Pancreas (tissue), 10 donors: Measurements from ENCODE around the gene SPATS2L. TPM values are rescaled to one million over a fixed set of nuclear protein-coding genes. Genes with fewer than 3 reads are reported as not detected.

ENCODE experiments used
- ATAC-seq, 4 donors: fragments of 200-7000 bp; cut with Tn5 transposase; one replicate each; pipeline versions ENCODE4 v1.8.0 to v1.9.1; 2020; ENCODE audit warnings: mild to moderate bottlenecking in 4 of 4, moderate library complexity in 4 of 4
- DNase-seq, 6 donors: peaks; one replicate each; pipeline ENCODE4 v3.0.0-alpha.2; 2020
- FAIRE-seq: peaks from 2 replicates; lab custom pipeline; 2012; peaks lifted over from hg19 to GRCh38; lab: Jason Lieb, UNC
- H3K27ac ChIP-seq, 4 donors: fragments of 200-600 bp; sonication (generic); 1 replicate in 3 of 4; 2 replicates in 1 of 4; pipeline versions ENCODE4 v1.5.0 to v1.8.0; 2020
- H3K27me3 ChIP-seq, 4 donors: fragments of 200-600 bp; one replicate each; pipeline ENCODE4 v1.8.0; 2021
- H3K36me3 ChIP-seq, 3 donors: fragments of 200-600 bp; sonication (generic) in 1 of 3; one replicate each; pipeline versions ENCODE4 v1.5.0 to v1.8.0; 2020 to 2021
- H3K4me1 ChIP-seq, 3 donors: fragments of 200-600 bp; one replicate each; pipeline ENCODE4 v1.8.0; 2021
- H3K4me3 ChIP-seq, 4 donors: fragments of 200-600 bp; sonication (generic) in 2 of 4; one replicate each; pipeline versions ENCODE4 v1.5.0 to v1.8.0; 2020 to 2021
- H3K9me3 ChIP-seq, 4 donors: fragments of 200-600 bp; one replicate each; pipeline ENCODE4 v1.8.0; 2021
- CTCF ChIP-seq, 4 donors: fragments of 200-600 bp; sonication (generic) in 3 of 4; IDR thresholded peaks; one replicate each; pipeline versions ENCODE4 v1.5.0 to v1.8.0; 2021; ENCODE audit warnings: antibody characterized with exemption in 4 of 4
- WGBS, 2 donors: extraction: QIAGEN DNeasy Blood & Tissue Kit; methylation state at CpG; one replicate each; pipeline ENCODE4 v1.1.7; 2013; 5-methylcytosine and 5-hydroxymethylcytosine counted together
- intact Hi-C, 3 donors: fragments of 100-400 bp; cut with DNase I; formaldehyde crosslinking; loops; one replicate each; pipeline versions ENCODE4 v1.11.1 to v1.14.2; 2022
- polyA plus RNA-seq, 2 donors: library from polyadenylated mRNA; stranded (reverse); fragments of 200-250 nt; gene quantifications; one replicate each; pipeline ENCODE4 v1.2.3, GENCODE V29; 2013
- total RNA-seq, 6 donors: library from RNA; stranded (reverse); fragmentation: NEBNext Ultra II Directional in 4 of 6; extraction: Animal tissue kit (Norgen Biotek cat#: 25700) in 4 of 6; gene quantifications; one replicate each; pipeline versions ENCODE4 v1.2.1 to v1.2.4, GENCODE V29; 2021 to 2023
- donor health status: healthy with polysubstance abuse.
- donor health status: DM: no; HTN: no; CAD: no; lungs with moderate emphysema.
- donor health status: DM: no; HTN: no; CAD: no.
- donor health status: control.
- donor health status: control.
- donor health status: Bipolar disorder and iron deficiency.
- donor health status: DM: yes; HTN: yes; CAD: no.
- donor health status: DM: no; HTN: no; CAD: no.
- donor health status: DM: no; HTN: no; CAD: no.
- donor health status: DM: yes; HTN: yes; CAD: no.

SPATS2L gene
- total and polyA plus RNA-seq, 8 donors, result 28.8 to 87.0 (median 40.8) TPM

DNA sequence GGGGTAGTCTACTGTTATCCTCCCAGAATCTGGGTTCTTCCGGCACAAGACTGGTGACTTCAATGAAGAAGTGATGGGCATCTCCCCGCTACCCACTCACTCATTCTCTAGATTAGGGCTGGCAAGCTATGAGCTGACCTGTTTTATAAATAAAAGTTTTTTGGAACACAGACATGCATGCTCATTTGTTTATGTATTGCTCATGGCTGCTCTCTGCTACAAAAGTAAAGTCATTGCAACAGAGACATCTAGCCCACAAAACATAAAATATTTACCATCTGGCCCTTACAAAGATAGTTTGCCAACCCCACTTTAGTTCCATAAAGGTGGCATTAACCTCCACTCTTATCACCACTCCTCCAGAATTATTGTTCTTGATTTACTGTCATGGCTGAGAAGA lies 39.1 kb upstream of the SPATS2L start:
- no peak for DNase-seq
- no peaks in the 10 kb centered on the region for H3K36me3 ChIP-seq
- no peak for FAIRE-seq
- H3K4me3 ChIP-seq, result no peak overlapping the region
- 90 to 98% methylated on average over 2 of the region's 2 CpGs for WGBS, 2 donors
- TF ChIP-seq CTCF (IDR thresholded peaks at IDR 0.05), result no peak
- no peaks in the 10 kb centered on the region for H3K9me3 ChIP-seq
- intact Hi-C loops, result no loop called here
- no peak for ATAC-seq
- no peaks in the 10 kb centered on the region for H3K27me3 ChIP-seq
- H3K27ac ChIP-seq, result no peak overlapping the region
- no peaks in the 10 kb centered on the region for H3K4me1 ChIP-seq

DNA sequence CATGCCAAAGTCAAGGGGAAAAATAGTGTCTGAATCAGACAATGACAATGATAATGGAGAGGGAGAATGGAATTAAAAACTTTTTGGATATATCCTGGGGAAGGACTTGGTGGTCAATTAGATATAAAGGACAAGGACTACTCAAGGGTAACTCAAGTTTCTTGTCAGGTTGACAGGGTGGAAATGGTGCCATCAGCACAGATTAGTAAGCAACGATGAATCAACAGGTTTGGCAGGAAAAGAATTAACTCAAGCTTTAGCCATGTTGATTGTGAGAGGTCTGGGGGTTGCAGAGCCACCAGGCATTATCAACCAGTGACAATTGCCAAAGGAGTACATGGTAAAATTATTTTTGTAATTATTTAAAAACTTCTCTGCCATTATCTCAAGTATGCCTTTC lies 35.8 kb upstream of the SPATS2L start:
- Histone ChIP-seq H3K36me3 (no peaks in the 10 kb centered on the region), H3K9me3 (no peaks in the 10 kb centered on the region), H3K4me3 (no peak overlapping the region), H3K27ac (no peak overlapping the region), H3K27me3 (no peaks in the 10 kb centered on the region), H3K4me1 (no peaks in the 10 kb centered on the region)
- WGBS, 2 donors, result 55 to 67% methylated on average over 1 of the region's 1 CpG
- intact Hi-C loops, result no loop called here
- DNase-seq (no peak), FAIRE-seq (no peak), ATAC-seq (no peak)
- no peak for TF ChIP-seq CTCF (IDR thresholded peaks at IDR 0.05)

DNA sequence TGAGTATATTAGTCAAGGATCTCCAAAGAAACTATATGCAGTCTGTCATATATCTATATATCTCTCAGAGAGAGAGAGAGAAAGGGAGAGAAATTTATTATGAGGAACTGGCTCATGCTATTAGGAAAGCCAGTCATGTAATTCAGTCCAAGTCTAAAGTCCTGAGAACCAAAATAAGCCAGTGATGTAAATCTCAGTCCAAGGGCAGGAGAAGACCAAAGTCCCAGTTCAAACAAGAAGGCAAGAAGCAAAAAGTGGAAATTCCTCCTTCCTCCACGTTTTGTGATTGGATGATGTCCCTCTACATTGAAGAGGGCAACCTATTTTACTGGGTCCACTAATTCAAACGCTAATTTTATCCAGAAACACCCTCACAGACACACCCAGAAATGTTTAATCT lies 34.2 kb upstream of the SPATS2L start:
- no peak for FAIRE-seq
- intact Hi-C loops, result no loop called here
- no peaks in the 10 kb centered on the region for H3K9me3 ChIP-seq
- no peaks in the 10 kb centered on the region for H3K36me3 ChIP-seq
- ATAC-seq, result no peak
- no peak overlapping the region for H3K4me3 ChIP-seq
- no peaks in the 10 kb centered on the region for H3K27me3 ChIP-seq
- no peaks in the 10 kb centered on the region for H3K4me1 ChIP-seq
- 69 to 73% methylated on average over 2 of the region's 2 CpGs for WGBS, 2 donors
- TF ChIP-seq CTCF (IDR thresholded peaks at IDR 0.05), result no peak
- no peak overlapping the region for H3K27ac ChIP-seq
- no peak for DNase-seq

DNA sequence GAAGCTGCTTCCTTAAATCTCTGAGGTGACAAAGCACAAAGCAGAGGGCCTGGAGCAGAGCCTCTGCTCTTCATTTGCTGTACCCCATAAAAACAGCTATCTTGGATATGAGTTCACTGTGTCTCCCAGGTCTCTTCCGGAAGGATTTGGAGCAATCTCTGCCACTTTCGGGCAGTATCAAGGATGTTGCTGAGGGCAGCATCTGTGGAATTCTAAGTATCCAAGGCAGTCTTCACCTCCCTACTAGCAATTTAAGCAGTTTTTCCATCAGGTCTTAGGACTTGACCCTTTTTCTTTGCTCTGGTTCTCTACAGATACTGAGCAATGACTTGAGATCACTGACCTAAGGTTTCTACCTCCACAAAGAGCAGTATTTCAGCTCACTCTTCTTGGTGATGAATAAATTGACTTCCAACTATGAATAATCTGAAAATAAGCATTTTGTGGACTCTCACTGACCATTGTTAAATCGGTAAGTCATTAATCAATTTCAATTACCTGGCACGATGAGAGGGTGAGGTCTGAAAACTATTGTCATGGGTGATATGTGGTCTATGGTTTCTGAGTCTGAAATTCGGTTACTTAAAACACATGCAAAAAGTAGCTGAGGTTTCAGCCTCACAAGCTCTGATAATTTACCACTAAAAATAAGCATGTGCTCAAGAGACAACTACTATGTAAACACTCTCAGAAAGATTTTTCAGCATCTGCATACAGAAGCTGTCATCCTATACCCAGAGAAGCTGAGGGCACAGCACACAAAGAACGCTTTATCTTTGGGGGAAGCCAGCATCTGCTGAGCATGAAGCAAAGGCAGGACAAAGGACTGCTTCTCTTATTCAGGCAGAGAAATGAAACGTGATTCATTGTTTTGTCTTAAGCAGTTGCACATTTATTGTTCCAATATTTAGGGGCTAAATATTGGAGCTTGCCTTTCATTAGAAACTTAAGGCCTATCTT lies 32.1 kb upstream of the SPATS2L start:
- DNase-seq (no peak), FAIRE-seq (no peak), ATAC-seq (peak in 2 of 4 donors; percentile 35 to 40)
- intact Hi-C loops, result no loop called here
- TF ChIP-seq CTCF (IDR thresholded peaks at IDR 0.05), result no peak
- H3K4me1 ChIP-seq, result no peaks in the 10 kb centered on the region
- H3K9me3 ChIP-seq, result no peaks in the 10 kb centered on the region
- H3K27me3 ChIP-seq, result no peaks in the 10 kb centered on the region
- no peaks in the 10 kb centered on the region for H3K36me3 ChIP-seq
- H3K4me3 ChIP-seq, result no peak overlapping the region
- WGBS, 2 donors, result 63 to 65% methylated on average over 7 of the region's 7 CpGs
- H3K27ac ChIP-seq, result no peak overlapping the region
